HG02938 (cell line): Measurements from ENCODE around the gene WWOX.

Experiments used
- ATAC-seq: cut with Tn5 transposase; IDR thresholded peaks from one replicate; pipeline ENCODE4 v1.9.1; 2021; ENCODE audit warnings: mild to moderate bottlenecking, moderate library complexity; ENCODE audit not compliant: unreplicated experiment

WWOX gene

GRCh38 chr16:78102865-78103264 is 3.4 kb downstream of the WWOX start:
- no peak for ATAC-seq

- ATAC-seq = no peak
These were observed 6.1 kb downstream of the WWOX start for GRCh38 chr16:78105517-78105916.

- ATAC-seq = no peak
These were observed 7.2 kb downstream of the WWOX start for GRCh38 chr16:78106686-78107085.

- no peak for ATAC-seq
These were observed 9.0 kb downstream of the WWOX start for GRCh38 chr16:78108451-78108850.

GRCh38 chr16:78113258-78113657 is 13.8 kb downstream of the WWOX start:
- ATAC-seq = no peak

- ATAC-seq = no peak
These were observed 16.2 kb downstream of the WWOX start for GRCh38 chr16:78115659-78116058.

- ATAC-seq = no peak
These were observed 17.5 kb downstream of the WWOX start for GRCh38 chr16:78116946-78117345.

GRCh38 chr16:78117391-78117790 is 17.9 kb downstream of the WWOX start:
- ATAC-seq = no peak

GRCh38 chr16:78118469-78119025 is 19.1 kb downstream of the WWOX start:
- ATAC-seq = no peak

- ATAC-seq = peak; percentile 93
These were observed 23.4 kb downstream of the WWOX start for GRCh38 chr16:78122774-78123315.

- no peak for ATAC-seq
These were observed 25.8 kb downstream of the WWOX start for GRCh38 chr16:78125112-78125844.

GRCh38 chr16:78126662-78127061 is 27.2 kb downstream of the WWOX start:
- no peak for ATAC-seq

- no peak for ATAC-seq
These were observed 27.7 kb downstream of the WWOX start for GRCh38 chr16:78127130-78127529.

GRCh38 chr16:78128913-78129312 is 29.5 kb downstream of the WWOX start:
- ATAC-seq = no peak

- no peak for ATAC-seq
These were observed 29.9 kb downstream of the WWOX start for GRCh38 chr16:78129349-78129748.

- ATAC-seq = no peak
These were observed 30.7 kb downstream of the WWOX start for GRCh38 chr16:78130083-78130608.

GRCh38 chr16:78130950-78131349 is 31.5 kb downstream of the WWOX start:
- no peak for ATAC-seq

GRCh38 chr16:78133919-78134318 is 34.5 kb downstream of the WWOX start:
- ATAC-seq = no peak

- no peak for ATAC-seq
These were observed 35.6 kb downstream of the WWOX start for GRCh38 chr16:78134944-78135619.

- ATAC-seq = no peak
These were observed 37.7 kb downstream of the WWOX start for GRCh38 chr16:78137179-78137578.

- peak; percentile 52 for ATAC-seq
These were observed 38.5 kb downstream of the WWOX start for GRCh38 chr16:78137782-78138616.
